ENCODE results near the gene ATP10D. TPM values are rescaled to one million over a fixed set of nuclear protein-coding genes. Genes with fewer than 3 reads are reported as not detected.

ATP10D gene
- total and polyA plus RNA-seq, 7 donors = 1.1 to 6.1 (median 2.1) TPM

DNA sequence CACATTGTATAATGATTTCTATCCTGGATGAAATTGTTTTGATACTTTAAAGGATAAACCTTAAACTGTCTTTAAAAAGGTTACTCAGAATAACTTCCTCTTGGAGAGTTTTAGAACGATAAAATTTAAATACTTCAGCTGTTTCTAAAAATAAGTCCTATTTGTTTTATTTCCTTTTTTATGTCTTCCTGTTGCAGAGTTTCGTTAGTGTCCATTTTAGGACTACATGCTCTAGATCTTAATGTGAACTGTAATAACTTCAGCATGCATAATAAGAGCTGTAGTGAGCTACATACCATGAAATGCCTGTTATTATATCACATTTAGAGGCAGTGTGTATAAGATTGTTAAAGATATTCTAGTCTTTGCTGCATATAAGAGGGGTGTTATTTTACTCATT, 14.6 kb downstream of the ATP10D start:
- DNase-seq = no peak
- H3K4me1 ChIP-seq = no peaks in the 10 kb centered on the region
- H3K27ac ChIP-seq = no peak overlapping the region
- ATAC-seq = no peak
- WGBS, 3 donors = 45 to 51% (median 50%) methylated on average over 2 of the region's 2 CpGs
- TF ChIP-seq, protein P1, sequence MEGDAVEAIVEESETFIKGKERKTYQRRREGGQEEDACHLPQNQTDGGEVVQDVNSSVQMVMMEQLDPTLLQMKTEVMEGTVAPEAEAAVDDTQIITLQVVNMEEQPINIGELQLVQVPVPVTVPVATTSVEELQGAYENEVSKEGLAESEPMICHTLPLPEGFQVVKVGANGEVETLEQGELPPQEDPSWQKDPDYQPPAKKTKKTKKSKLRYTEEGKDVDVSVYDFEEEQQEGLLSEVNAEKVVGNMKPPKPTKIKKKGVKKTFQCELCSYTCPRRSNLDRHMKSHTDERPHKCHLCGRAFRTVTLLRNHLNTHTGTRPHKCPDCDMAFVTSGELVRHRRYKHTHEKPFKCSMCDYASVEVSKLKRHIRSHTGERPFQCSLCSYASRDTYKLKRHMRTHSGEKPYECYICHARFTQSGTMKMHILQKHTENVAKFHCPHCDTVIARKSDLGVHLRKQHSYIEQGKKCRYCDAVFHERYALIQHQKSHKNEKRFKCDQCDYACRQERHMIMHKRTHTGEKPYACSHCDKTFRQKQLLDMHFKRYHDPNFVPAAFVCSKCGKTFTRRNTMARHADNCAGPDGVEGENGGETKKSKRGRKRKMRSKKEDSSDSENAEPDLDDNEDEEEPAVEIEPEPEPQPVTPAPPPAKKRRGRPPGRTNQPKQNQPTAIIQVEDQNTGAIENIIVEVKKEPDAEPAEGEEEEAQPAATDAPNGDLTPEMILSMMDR (IDR thresholded peaks at IDR 0.05) = no peak
- H3K27me3 ChIP-seq (ENCODE audit: insufficient read depth in 3 of 3, low read length in 2 of 3) = no peaks in the 10 kb centered on the region
- H3K4me3 ChIP-seq = no peak overlapping the region
- H3K9me3 ChIP-seq = no peaks in the 10 kb centered on the region
- no peaks in the 10 kb centered on the region for H3K36me3 ChIP-seq (ENCODE audit: insufficient read depth in 1 of 2, low read depth in 1 of 2)
- intact Hi-C loops (cut with DNase I) = no loop called here

DNA sequence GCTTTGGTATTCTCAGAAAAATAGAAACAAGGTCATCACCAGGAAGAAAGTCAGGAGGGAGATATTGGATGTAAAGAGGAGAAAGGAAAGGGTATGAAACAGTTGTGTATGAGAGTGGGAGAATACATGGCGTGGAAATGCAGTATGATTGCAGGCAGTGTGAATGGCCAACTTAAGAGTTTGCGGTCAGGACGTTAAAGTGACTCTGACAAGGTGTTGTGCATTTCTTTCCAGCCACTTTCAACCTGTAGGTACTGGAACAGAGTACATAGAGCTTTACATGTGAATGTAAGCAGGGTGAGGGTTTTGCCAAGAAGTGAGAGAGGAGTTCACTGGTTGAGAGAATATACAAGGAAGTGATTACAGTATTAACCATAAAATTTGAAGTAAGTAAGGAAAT, 15.7 kb downstream of the ATP10D start:
- ATAC-seq (no peak), DNase-seq (no peak)
- no peak overlapping the region for H3K4me3 ChIP-seq
- no peaks in the 10 kb centered on the region for H3K9me3 ChIP-seq
- intact Hi-C loops (cut with DNase I) = no loop called here
- H3K4me1 ChIP-seq = no peaks in the 10 kb centered on the region
- H3K27ac ChIP-seq = no peak overlapping the region
- TF ChIP-seq, protein P1 (IDR thresholded peaks at IDR 0.05) = no peak
- WGBS, 3 donors = 55 to 60% (median 59%) methylated on average over 3 of the region's 3 CpGs
- no peaks in the 10 kb centered on the region for H3K27me3 ChIP-seq (ENCODE audit: insufficient read depth in 3 of 3, low read length in 2 of 3)
- no peaks in the 10 kb centered on the region for H3K36me3 ChIP-seq (ENCODE audit: insufficient read depth in 1 of 2, low read depth in 1 of 2)

DNA sequence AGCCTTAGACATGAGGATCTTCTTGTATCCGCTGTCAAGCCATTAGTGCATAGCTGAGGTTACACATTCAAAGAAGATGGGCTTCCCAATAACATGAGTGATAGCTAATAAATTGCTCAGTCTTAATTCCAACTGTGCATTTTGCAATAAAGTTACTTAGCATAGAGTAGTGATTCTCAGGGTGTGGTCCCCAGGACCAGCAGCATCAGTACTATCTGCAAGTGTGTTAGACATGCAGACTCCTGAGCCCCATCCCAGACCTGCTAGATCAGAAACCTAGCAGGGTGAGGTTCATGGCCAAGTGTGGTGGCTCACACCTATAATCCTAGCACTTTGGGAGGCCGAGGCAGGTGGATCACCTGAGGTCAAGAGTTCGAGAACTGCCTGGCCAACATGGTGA, 20.1 kb downstream of the ATP10D start:
- no peaks in the 10 kb centered on the region for H3K9me3 ChIP-seq
- no peak overlapping the region for H3K27ac ChIP-seq
- intact Hi-C loops (cut with DNase I) = no loop called here
- H3K36me3 ChIP-seq (ENCODE audit: insufficient read depth in 1 of 2, low read depth in 1 of 2) = no peaks in the 10 kb centered on the region
- H3K4me3 ChIP-seq = no peak overlapping the region
- H3K4me1 ChIP-seq = no peaks in the 10 kb centered on the region
- H3K27me3 ChIP-seq (ENCODE audit: insufficient read depth in 3 of 3, low read length in 2 of 3) = no peaks in the 10 kb centered on the region
- ATAC-seq = no peak
- DNase-seq = no peak
- 61 to 84% (median 78%) methylated on average over 3 of the region's 3 CpGs for WGBS, 3 donors
- TF ChIP-seq, protein P1 (IDR thresholded peaks at IDR 0.05) = no peak

DNA sequence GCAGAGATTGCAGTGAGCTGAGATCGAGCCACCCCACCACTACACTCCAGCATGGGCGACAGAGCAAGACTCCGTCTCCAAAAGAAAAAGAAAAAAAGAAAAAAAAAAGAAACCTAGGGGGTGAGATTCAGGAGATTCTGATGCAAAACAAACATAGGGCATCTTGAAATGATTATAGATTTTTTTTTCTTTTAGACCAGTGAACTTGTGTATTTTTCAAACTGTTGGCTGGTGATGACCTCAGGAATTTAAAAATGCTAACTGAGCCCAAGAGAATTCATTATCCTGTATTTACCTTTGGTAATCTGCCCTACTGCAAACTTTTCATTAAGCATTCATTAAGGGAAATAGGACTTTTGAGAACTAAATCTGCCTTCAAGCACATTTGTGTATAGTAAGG, 20.6 kb downstream of the ATP10D start:
- TF ChIP-seq, protein P1 (IDR thresholded peaks at IDR 0.05) = no peak
- DNase-seq (no peak), ATAC-seq (no peak)
- Histone ChIP-seq H3K27me3 (ENCODE audit: insufficient read depth in 3 of 3, low read length in 2 of 3) (no peaks in the 10 kb centered on the region), H3K27ac (no peak overlapping the region), H3K4me3 (no peak overlapping the region), H3K36me3 (ENCODE audit: insufficient read depth in 1 of 2, low read depth in 1 of 2) (no peaks in the 10 kb centered on the region), H3K4me1 (no peaks in the 10 kb centered on the region), H3K9me3 (no peaks in the 10 kb centered on the region)
- intact Hi-C loops (cut with DNase I) = no loop called here
- WGBS, 3 donors = 90 to 95% (median 94%) methylated on average over 3 of the region's 3 CpGs

DNA sequence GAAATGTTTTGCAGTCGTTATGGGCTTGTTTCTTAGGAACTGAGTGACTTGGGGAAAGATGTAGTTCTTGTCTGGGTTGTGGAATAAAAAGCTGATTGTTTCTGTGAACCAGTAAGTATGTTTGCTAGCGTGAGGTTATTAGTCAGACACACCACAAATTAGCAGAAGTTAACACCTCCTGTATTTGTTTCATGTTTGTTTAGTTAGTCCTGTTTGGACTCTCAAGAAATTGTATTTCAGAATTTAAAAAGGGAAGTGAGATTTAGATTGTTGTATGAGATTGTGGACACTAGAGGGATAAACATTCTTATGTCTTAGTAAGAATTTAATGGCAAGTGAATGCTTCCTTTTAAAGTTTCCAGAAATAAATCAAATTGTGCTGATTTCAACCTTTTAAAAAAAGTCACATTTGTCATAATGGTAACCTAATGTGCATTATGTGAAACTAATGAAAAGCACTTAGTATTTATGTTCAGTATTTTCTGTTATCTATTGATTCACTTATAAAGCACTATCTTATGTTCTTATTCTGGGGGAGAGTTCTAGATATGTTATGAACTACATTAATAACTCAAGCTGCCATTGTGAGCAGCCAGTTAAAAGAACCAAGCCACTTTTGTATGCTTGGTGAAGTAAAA, 25.6 kb downstream of the ATP10D start:
- WGBS, 3 donors = 41 to 61% (median 49%) methylated on average over 2 of the region's 2 CpGs
- no peak overlapping the region for H3K27ac ChIP-seq
- no peaks in the 10 kb centered on the region for H3K27me3 ChIP-seq (ENCODE audit: insufficient read depth in 3 of 3, low read length in 2 of 3)
- intact Hi-C loops (cut with DNase I) = no loop called here
- no peaks in the 10 kb centered on the region for H3K36me3 ChIP-seq (ENCODE audit: insufficient read depth in 1 of 2, low read depth in 1 of 2)
- DNase-seq (no peak), ATAC-seq (no peak)
- no peak overlapping the region for H3K4me3 ChIP-seq
- H3K4me1 ChIP-seq = no peaks in the 10 kb centered on the region
- TF ChIP-seq, protein P1 (IDR thresholded peaks at IDR 0.05) = no peak
- H3K9me3 ChIP-seq = no peaks in the 10 kb centered on the region

Measured in psoas muscle (tissue), 8 donors.